ENCODE data around the gene PLCB4.

Gene PLCB4

GRCh38 chr20:9103955-9104354 is 35.1 kb downstream of the PLCB4 start:
- no peak for DNase-seq (ENCODE audit: low read depth in 2 of 2)

- no peak for DNase-seq (ENCODE audit: low read depth in 2 of 2)
Measured at GRCh38 chr20:9108260-9108659, 39.4 kb downstream of the PLCB4 start.

GRCh38 chr20:9109566-9109965 is 40.7 kb downstream of the PLCB4 start:
- no peak for DNase-seq (ENCODE audit: low read depth in 2 of 2)

- no peak for DNase-seq (ENCODE audit: low read depth in 2 of 2)
Measured at GRCh38 chr20:9110365-9110764, 41.5 kb downstream of the PLCB4 start.

GRCh38 chr20:9110916-9111432 is 42.1 kb downstream of the PLCB4 start:
- no peak for DNase-seq (ENCODE audit: low read depth in 2 of 2)

- DNase-seq (ENCODE audit: low read depth in 2 of 2): no peak
Measured at GRCh38 chr20:9112541-9113515, 43.9 kb downstream of the PLCB4 start.

- no peak for DNase-seq (ENCODE audit: low read depth in 2 of 2)
Measured at GRCh38 chr20:9114709-9115108, 45.8 kb downstream of the PLCB4 start.

- DNase-seq (ENCODE audit: low read depth in 2 of 2): no peak
Measured at GRCh38 chr20:9117548-9117947, 48.7 kb downstream of the PLCB4 start.

- DNase-seq (ENCODE audit: low read depth in 2 of 2): no peak
Measured at GRCh38 chr20:9119776-9120175, 50.9 kb downstream of the PLCB4 start.

- DNase-seq (ENCODE audit: low read depth in 2 of 2): no peak
Measured at GRCh38 chr20:9121211-9121610, 52.3 kb downstream of the PLCB4 start.

- no peak for DNase-seq (ENCODE audit: low read depth in 2 of 2)
Measured at GRCh38 chr20:9122571-9122970, 53.7 kb downstream of the PLCB4 start.

- no peak for DNase-seq (ENCODE audit: low read depth in 2 of 2)
Measured at GRCh38 chr20:9126527-9126926, 57.6 kb downstream of the PLCB4 start.

- no peak for DNase-seq (ENCODE audit: low read depth in 2 of 2)
Measured at GRCh38 chr20:9128568-9128967, 59.7 kb downstream of the PLCB4 start.

GRCh38 chr20:9129756-9130155 is 60.9 kb downstream of the PLCB4 start:
- DNase-seq (ENCODE audit: low read depth in 2 of 2): no peak

GRCh38 chr20:9130521-9130920 is 61.6 kb downstream of the PLCB4 start:
- DNase-seq (ENCODE audit: low read depth in 2 of 2): no peak

GRCh38 chr20:9131841-9132240 is 63.0 kb downstream of the PLCB4 start:
- no peak for DNase-seq (ENCODE audit: low read depth in 2 of 2)

GRCh38 chr20:9134346-9134745 is 65.5 kb downstream of the PLCB4 start:
- DNase-seq (ENCODE audit: low read depth in 2 of 2): no peak

- no peak for DNase-seq (ENCODE audit: low read depth in 2 of 2)
Measured at GRCh38 chr20:9136114-9136513, 67.2 kb downstream of the PLCB4 start.

GRCh38 chr20:9137001-9137400 is 68.1 kb downstream of the PLCB4 start:
- no peak for DNase-seq (ENCODE audit: low read depth in 2 of 2)

GRCh38 chr20:9139106-9139833 is 70.4 kb downstream of the PLCB4 start:
- DNase-seq (ENCODE audit: low read depth in 2 of 2): no peak

GRCh38 chr20:9140162-9140760 is 71.4 kb downstream of the PLCB4 start:
- no peak for DNase-seq (ENCODE audit: low read depth in 2 of 2)

GRCh38 chr20:9141070-9141469 is 72.2 kb downstream of the PLCB4 start:
- DNase-seq (ENCODE audit: low read depth in 2 of 2): no peak

Measured in stimulated activated CD4-positive, alpha-beta T cell treated with anti-CD3 and anti-CD28 coated beads, Interleukin-1b, Interleukin-23, amount 100 ng/mL, for 4 hours (primary cell).